Measurements from ENCODE around the gene PPP2R2C.

PPP2R2C gene

DNA sequence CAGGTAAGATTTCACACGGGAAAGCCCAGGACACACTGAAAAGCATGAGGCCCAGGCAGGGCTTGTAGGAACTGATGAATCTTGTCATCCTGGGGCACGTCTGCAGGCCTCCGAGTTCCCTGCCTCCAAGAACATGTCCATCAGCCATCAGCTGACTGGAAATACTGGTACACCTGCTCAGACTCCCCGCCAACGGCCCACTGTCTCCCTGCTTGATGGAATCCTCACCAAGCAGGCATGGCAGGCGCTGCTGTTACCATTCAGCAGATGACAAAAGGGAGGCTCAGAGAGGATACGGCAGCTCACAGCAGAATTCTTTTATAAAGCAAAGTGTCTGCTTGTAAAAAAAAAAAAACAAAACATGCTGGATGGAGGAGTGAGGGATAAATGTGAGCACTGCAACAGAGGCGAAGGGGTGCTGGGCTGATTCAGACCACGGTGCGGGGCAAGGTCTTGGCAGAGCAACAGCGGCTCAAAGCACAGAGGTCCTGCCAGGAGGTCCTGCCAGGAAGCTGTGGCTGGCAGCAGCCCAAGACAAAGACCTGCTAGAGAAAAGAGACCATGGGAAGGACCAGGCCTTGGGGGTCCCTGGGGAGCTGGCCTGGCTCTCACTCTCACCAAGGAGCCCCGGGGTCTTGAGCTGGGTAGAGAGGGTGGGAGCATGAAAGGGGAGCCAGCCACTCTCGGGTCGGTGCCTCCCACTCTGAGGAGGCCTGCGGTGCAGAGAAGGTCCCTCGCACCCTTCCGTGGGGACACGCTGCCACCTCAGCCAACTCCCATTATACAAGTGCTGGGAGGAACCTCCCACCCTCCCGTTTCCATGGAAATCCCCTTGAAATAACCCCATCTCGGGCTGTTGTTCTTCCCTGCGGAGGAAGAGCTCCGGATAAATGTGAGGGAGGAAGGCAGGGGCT is 25.6 kb downstream of the PPP2R2C start:
- DNase-seq, result no peak

- no peak for DNase-seq
Observed at GRCh38 chr4:6446130-6446482, 26.3 kb downstream of the PPP2R2C start.

DNA sequence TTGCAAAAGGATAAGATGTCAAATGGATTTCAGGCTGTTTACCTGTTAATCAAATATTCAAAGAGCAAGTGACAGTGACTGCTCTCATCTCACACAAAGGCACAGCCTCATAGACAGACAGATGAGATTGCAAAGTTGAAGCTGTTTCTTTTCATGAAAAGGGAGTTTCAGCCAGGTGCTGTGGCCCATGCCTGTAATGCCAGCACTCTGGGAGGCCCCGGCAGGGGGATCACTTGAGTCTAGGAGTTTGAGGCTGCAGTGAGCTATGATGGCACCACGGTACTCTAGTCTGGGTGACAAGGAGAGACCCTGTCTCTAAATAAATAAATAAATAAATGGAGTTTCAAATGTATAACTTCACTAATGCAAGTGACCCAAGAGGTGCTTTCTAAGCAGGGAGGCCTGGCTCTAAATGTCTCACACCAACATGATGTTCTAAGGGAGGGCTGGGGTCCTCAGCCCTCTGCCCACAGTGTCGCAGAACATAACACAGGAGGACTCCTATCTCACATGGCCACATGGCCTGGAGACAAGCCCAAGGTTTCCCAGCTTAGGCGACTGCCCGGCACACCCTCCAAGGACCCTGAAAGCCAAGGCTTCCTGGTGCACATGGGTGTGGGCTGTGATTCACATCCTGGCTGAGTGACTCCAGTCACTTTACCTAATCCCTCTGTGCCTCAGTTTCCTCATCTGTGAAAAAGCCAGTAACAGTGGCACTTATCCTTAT is 26.8 kb downstream of the PPP2R2C start:
- no peak for DNase-seq

- no peak for DNase-seq
Observed at GRCh38 chr4:6444582-6444981, 27.8 kb downstream of the PPP2R2C start.

GRCh38 chr4:6443035-6444023 is 29.1 kb downstream of the PPP2R2C start:
- DNase-seq, result no peak

DNA sequence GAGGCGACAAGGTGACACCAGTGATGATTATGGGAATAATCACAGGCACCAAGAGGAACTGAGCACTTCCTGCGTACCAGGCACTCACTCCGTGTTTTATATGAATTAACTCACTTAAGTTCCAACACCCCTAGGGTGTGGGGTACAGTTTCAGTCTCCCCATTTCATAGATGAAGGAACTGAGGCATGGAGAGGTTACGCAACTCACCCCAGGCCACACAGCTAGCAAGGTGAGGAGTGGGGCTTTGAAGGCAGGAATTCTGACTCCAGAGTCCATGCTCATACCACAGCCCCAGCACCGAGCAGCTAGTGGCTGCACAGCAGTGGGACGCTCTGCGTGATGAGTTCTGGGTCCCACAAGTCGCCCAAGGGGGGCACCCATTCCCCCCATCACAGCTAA is 29.9 kb downstream of the PPP2R2C start:
- no peak for DNase-seq

DNA sequence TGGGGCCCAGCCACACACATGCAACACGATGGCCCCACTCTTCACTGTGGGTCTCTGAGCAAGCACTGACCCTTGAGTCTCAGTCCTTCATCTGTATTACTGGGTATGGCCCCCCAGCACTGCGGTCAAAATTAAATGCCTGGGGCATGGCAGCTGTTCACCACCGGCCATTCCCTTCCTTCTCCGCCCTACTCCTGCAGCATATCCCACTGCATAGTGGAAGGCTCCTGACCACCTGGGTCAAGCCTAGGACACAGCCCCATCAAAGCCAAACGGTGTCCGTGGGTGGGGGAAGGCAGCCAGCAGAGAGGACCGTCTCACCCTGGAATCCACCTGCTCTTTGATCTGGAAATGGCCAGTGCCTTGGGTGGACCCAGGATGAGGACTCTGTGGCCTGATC is 30.7 kb downstream of the PPP2R2C start:
- no peak for DNase-seq

- DNase-seq, result no peak
Observed at GRCh38 chr4:6441202-6441582, 31.2 kb downstream of the PPP2R2C start.

DNA sequence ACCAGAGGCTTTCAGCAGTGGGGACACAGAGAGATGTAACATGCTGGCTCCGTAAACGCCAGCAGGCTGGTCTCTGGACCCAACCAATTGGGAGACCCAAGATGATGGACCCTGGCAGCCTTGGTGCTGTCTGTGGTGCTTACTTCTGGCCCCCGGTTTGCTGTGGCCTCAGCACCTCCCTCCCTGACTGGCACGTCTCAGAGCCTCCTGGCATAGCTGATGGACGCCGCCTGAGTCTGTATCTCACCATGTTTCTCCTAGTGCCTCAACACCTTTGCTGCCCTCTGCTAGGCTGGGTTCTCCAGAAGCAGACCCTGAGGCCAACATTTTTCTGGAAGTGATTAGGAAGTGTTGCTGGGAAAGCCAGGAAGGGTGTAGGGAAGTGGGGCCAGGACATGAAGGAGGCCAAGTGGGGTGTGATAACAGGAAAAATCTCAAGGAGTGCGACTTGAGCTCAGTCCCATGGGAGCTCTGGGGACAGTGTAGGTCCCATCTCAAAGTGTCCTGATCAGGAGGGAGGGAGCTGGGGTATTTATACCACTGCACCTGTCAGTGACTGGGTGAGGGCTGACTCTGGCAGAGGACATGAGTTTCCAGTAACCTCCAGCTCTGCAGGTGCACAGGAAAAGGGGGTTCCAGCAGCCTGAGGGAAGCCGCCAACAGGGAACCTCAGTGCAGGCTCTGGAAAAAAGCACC is 31.8 kb downstream of the PPP2R2C start:
- no peak for DNase-seq

- no peak for DNase-seq
Observed at GRCh38 chr4:6439120-6439762, 33.2 kb downstream of the PPP2R2C start.

GRCh38 chr4:6437826-6438238 is 34.6 kb downstream of the PPP2R2C start:
- no peak for DNase-seq

DNA sequence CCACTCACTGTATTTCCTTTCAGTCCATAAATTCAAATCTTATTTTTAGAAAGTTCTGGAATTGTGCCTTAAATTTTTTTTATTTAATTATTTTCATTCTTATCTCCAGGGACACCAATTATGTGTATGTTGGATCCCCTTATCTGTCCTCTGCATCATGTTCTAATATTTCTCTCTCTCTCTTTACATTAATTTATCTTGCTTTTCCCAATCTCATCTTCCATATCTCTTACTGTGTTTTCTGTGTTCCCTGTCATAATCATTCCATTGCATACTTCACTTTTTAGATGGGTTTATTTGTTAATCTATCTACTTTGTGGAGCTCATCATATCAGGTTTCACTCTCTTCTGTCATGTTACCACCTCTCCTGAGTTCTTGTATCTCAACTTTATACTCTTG is 37.4 kb downstream of the PPP2R2C start:
- no peak for DNase-seq

DNA sequence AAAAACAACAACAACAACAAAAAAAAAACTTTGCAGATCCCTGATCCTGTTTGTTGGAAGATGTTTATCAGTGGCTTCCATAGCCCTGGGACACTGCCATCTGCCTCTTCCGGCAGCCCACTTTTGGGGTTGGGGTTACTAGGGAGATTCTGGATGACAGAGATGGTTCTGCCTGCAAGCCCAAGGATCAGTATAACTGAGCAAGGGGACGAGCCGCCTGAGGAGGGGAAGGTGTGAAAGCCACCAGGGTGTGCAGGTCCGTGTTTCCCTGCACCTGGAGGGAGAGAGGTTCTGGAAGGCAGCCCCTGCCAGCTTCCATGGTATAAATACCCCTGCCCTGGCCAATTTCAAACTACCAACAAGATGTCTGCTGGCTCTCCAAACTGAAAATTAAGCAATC is 41.5 kb downstream of the PPP2R2C start:
- DNase-seq, result no peak

- no peak for DNase-seq
Observed at GRCh38 chr4:6427439-6428090, 44.8 kb downstream of the PPP2R2C start.

GRCh38 chr4:6426571-6427438 is 45.6 kb downstream of the PPP2R2C start:
- no peak for DNase-seq

DNA sequence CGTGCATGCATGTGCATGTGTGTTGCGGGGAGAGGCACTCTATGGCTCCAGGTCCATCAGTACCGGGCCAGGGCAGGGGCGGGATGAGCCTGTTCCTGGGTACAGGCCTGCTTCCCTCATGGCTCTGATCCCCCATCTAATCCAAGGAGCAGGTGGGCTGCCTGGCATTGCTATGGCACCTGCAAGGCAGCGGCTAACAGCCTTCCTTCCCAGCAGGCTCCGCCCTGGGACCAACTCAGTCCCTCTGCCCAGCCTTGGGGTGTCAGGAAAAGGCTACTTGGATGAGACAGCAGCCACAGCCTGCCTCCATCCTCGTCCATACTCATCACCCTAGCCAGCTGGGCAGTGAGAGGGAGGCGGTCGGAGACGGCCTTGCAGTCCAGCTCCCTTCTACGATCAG is 46.5 kb downstream of the PPP2R2C start:
- no peak for DNase-seq

GRCh38 chr4:6425336-6425735 is 47.1 kb downstream of the PPP2R2C start:
- no peak for DNase-seq

- no peak for DNase-seq
Observed at GRCh38 chr4:6424425-6424824, 48.0 kb downstream of the PPP2R2C start.

- no peak for DNase-seq
Observed at GRCh38 chr4:6423575-6423974, 48.8 kb downstream of the PPP2R2C start.

DNA sequence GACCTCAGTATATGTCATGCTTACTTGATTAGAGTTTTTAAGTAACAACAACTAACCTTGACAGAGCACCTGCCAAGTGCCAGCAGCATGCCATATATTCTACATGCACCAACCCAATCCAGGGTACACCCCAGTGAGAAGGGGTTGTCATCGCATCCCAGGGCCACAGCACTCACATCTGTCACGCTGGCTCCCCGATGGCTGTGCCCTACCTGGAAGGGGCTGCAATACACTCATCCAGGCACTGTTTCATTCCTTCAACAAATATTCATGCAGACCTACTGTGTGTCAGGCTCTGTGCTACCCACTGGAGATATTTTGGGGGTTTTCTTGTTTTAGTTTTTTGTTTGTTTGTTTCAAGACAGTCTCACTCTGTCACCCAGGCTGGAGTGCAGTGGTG is 49.5 kb downstream of the PPP2R2C start:
- DNase-seq, result no peak
